NCI-H1436 (cell line): ENCODE measurements around the gene BBOX1.

Experiments
- DNase-seq: peaks from one replicate; lab custom pipeline; 2025; lab: John Stamatoyannopoulos, UW

The BBOX1 gene

DNA sequence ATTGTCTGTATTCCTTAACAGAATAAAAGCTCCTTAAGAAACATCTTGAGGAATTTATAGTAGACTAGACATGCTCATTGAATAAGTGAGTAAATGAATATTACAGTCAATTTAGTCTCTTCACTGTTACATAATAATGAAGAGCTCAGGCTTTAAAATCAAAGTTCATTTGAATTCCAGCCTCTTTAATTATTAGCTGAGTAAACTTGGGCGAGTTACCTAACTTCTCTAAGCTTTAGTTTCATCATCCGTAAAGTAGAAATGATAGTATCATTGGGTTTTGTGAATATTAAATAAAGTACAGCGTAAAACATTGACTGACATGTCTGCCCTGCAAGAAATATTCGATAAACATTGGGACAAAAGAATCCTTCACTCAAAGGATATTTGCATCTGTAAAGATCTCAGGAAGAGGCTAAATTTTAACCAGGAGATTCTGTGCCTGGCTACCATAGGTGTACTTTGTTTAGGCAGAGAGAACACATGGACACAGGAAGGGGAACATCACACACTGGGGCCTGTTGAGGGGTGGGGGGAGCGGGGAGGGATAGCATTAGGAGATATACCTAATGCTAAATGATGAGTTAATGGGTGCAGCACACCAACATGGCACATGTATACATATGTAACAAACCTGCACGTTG is 15.2 kb upstream of the BBOX1 start:
- DNase-seq: no peak

DNA sequence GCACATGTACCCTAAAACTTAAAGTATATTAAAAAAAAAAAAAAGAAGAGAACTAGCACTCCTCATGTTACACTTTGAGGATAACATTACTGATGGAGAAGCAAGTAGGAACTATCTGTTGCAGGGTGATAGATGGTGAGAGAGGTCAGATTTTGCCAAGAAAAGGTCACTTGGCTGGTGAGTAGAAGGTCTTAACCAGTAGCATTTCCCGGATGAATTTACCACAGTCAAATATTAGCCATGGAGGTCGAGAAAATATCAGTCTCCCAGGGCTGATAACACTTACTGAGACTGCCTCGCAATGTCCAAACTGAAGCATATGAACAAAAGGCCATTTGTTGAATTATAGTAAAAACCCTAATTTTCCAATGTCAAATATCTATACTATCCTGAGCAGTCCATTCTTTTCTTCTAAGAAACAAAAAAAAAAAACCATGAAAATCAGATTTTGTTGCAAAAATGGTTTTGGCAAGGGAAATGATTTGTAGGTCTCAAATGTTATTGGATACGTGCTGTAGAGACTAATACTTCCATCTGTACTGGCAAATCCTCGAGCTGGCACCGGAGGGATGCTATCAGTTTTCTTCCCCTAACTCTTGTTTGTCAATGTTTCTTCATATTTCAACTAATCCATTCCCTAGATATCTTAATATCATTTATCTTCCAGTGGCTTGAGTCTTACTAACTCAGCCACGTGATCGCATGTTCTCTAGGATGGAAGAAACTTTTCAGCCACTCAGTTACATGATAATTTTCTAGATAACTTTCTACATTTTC is 14.5 kb upstream of the BBOX1 start:
- no peak for DNase-seq

DNA sequence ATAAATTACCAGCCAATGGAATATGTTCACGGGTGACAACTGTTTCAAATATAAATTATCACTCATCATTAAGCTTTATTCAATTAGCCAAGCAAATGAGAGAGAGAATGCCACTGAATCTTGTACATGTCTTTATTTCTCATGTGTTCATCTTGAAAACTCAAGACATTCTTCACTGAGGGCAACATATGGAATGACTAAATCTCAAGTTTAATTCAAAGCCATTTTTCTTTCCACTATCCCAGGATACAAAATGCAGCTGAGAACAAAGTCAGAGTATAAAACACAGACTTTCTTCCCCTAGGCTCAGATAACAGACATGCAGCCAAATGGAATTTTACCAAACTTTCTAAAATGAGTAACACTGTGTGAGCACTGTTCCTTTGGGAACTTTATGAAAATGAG is 12.1 kb upstream of the BBOX1 start:
- no peak for DNase-seq

DNA sequence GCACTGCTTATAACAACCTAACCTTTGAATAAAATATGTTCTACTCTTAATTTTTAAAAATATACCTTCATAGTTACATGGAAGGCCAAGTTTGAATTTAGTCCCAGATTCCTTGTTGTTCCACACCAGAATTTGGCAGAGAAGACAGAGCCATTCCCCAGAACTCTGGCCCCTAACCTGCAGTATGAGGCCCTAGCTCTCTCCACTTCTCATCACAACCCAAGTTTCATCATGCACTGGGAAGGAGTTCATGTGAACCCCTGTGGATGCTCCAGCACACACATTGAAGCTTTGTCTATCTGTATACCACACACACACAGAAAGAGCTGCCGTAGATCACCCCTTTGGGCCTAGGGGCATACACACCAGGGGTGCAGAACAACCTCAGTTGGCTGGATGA is 10.6 kb upstream of the BBOX1 start:
- DNase-seq: no peak

DNA sequence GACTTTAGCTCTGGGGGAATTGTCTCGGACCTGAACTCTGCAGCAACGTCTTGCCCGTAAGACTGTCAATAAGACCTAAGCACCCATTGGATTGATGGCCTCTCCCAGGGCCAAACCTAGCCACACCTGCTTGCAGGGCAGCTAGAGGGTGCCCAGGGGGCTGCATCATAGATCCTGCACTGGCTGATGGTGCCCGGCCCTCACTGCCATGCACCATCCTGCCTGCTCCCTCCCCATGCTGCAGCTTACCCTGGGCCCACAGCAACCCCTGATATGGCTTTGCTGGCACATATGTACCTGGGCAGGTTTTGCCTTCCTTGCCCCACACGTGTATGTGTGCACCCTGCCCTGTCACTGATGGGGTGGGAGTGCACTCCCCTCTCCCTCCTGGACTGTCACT is 8.9 kb upstream of the BBOX1 start:
- DNase-seq: no peak

DNA sequence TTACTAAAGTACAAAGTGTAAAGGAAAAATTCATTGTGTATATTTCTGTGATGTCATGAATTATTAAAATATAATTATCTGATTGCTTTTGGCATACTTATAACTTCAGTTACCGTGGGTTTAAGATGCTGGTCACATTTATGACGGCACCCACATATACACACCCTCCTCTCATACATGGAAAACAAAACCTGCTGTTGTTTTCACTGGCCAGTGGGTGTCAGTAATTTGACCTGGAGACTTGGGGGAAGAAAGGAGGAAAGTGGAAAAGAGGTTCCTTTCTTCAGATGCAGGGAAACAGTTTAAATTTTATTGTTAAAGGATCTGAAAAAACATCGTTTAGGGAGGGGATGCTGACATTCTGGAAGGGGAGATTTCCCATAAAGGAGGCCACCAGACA is 742 bp upstream of the BBOX1 start:
- no peak for DNase-seq

DNA sequence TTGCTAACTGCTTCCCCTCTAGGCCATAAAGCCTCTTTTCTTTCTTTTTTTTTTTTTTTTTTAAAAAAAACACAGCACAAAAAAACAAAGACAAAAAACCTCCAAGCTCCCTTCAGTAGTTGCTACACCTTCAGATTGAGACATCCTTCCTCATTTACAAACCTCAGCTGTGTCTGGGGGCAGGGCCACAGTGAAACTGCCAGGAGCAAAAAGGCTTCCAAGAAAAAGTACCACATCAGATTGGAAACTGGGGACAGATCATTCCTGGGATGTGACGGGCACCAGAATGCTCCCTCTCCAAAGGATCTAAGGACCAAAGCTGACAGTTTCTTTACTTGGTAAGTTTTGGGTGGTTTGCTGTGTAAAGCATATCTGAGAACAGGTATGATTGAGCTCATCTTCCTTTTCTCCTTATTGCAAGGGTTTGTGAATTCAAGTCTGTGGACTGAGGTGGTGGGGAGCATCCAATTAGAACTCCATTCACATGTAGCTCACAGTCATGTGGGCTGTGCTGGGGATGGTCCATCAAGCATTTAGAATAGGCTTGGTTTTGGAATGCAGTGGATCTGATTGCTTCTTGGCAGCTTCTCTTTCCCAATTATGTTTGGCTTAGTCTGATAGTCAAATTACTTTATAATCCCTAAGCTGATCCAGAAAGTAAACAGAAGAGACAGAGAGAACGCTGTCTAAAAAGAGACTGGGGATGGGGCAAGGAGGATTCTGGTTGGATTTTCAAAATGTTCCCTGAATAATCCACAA is 705 bp downstream of the BBOX1 start:
- no peak for DNase-seq

DNA sequence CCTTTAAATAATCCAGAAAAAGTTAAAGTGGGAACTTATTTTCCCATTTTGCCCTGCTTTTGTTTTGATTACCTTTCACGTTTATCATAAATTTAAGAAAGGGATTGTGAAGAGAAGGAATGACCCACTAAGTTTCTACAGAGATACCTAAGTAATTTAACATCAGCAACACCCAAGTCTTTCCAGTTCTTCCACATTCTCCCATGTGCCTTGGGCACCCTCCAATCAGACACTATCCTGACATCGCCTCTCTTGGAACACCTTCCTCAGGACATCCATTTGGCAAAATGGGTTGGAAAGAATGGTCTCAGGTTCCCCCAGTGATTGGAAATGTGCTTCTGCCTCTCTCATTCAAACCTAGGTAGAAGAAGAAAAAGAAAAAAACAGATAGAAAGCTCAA is 6.3 kb downstream of the BBOX1 start:
- DNase-seq: no peak

DNA sequence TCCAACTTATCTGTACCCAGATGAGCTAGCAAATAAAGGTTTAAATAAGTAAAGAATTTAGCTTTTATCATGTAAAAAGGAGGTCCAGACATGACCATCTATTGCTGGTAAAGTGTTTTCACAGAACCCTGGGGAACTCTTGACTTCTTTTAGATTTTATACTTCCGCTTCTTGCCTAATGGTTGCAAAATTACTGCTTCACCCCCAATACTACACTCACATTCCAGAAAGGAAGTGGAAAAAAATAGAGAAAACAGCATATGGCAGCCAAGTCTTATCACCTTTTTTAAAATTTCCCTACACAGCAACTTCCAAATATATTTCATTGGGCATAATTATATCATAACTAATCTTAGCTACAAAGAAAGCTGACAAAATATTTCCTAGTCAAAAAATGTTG is 12.1 kb downstream of the BBOX1 start:
- no peak for DNase-seq

DNA sequence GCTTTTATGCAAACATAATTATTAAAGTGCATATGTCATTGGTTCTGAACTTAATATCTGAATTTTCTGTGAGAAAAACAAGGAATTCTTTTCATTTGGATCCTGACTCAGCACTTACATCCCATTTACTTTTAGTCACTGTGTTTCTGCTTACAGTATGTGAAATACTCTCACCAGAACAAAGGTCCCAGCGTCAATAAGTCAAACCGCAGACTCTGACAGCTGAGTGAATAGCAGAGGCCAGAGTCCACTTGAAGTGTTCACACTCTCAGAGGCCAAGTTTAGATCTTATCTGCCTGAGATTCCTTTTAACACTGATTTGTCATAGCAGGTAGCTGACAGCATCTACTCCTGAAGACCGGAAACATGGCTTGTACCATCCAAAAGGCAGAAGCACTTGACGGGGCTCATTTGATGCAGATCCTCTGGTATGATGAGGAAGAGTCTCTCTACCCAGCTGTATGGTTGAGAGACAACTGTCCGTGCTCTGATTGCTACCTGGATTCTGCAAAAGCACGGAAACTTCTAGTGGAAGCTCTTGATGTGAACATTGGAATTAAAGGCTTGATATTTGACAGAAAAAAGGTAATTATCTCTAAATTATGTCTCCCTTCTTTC is 14.6 kb downstream of the BBOX1 start:
- no peak for DNase-seq

DNA sequence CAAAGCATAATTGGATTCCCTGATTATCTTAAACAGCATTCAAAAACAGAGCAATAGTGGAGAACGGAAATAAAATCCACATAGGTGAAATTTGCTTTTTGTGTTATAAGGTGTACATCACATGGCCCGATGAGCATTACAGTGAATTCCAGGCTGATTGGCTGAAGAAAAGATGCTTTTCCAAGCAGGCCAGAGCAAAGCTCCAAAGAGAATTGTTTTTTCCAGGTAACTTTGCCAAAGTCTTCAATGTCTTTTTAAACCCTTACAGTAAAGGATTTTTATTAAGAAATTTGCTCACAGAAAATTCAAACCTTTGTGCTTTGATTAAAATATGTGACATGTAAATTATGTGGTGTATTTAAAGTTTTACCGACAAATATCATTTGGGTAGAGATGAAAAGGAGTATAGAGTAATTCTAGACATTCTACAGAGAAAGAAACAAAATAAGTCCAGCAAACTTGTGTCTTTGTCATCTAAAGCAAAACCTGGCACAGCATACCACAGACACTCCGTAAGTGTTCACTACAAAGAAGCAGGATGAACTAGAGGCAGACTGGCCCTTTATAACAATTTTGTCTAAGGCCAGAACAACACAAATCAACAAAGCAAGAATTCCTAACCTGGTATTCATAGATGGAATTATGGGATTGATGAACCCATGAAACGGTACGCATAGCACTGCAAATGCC is 16.6 kb downstream of the BBOX1 start:
- no peak for DNase-seq

DNA sequence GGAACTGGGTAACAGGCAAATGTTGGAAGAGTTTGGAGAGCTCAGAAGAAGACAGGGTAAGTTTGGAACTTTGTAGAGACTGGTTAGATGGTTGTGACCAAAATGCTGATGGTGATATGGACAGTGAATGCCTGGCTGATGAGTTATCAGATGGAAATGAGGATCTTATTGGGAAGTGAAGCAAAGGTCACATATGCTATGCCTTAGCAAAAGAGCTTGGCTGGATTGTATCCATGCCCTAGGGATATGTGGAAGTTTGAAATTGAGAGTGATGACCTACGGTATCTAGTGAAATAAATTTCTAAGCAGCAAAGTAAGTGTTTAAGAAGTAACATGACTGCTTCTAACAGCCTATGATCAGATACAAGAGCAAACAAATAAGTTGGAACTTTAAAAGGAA is 17.8 kb downstream of the BBOX1 start:
- DNase-seq: no peak

DNA sequence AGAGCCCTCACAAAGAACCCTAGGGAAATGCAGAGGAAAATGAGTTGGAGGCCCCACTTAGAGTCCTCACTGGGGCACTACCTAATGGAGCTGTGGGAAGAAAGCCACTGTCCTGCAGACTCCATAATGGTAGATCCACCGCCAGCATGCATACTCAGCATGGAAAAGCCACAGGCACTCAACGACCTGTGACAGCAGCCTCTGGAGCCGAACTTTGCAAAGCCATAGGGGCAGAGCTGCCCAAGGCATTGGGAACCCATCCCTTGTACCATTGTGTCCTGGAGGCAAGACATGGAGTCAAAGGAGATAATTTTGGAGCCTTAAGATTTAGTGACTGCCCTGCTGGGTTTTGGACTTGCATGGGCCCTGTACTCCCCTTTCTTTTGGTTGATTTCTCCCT is 18.8 kb downstream of the BBOX1 start:
- no peak for DNase-seq

DNA sequence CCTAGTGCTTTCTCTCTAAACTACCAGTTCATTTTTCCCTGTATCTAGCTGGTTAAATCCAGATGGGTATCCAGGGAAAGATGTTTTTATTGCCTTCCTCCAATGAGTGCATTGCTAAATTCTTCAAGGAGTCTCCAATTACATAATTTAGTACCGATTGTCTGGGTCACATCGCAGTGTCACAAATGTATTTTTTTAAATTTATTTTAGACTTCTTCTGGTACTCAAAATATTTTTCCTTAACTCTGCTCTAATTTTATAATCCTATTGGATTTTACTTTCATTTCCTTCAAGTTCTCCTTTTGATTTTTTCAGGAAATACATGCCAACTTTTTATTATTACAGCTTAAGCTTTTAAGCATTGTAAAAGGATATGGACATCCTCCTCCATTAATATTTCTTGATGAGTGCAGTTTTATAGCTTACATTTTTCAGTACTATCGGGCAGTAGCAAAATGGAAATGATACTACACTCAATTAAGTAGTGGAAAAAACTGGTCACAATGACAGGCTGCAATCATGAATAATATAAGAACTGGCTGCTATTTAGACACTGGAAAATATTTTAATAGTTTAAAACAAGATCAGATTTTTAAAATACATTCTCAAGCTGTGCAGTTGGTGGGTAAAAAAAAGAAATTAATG is 20.3 kb downstream of the BBOX1 start:
- no peak for DNase-seq

DNA sequence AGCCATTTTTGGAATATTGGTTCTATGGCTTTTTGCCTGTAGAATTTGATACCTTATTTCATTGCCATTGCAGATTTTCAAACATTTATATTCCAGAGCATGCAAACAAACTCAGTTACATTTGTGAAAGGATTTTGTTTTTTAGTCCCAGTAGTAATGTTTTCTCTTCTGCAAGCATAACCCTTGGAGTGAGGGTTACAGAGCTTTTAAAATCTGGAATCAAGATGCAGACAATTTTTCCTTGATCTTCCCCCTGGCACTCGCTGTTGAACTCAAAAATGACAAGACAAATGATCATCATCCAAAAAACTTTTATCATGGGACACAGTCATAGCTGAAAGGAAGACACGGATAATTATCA is 20.8 kb downstream of the BBOX1 start:
- no peak for DNase-seq

DNA sequence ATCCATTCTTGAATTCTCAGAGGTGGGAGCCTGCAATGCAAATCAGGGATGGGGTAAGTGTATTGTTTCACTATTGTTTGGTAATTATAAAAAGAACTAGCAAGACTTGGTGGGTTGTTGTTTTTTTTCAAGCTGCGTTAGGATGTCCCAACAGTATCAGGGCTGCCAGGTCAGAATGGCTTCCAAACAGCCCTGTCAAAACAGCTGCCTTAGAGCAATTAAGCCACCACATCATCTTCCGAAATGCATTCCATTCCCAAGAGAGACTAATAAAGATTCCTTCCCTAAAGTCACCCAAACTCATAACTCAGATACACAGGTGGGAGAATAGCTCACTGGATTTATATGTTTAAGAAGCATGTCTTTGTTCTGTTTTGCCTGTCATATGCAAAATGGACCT is 23.5 kb downstream of the BBOX1 start:
- DNase-seq: no peak

DNA sequence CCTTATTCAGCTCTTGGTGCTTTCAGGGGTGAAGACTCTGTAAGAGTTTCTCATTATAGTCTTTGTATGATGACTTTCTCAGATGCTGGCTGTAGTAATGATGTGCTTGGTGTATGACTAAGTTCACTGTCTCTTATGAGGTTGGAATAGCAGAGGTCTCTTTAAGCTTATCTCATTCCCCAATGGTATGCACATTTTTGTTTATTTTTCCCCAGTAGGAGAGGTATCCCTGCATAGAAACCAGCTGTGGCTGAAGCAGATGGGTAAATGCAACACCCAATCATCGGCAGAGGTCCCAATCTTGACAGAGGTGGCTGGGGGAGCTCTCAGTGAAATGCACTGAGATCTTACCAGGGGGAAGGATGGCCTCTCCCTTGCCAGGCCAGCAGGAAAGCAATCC is 34.6 kb downstream of the BBOX1 start:
- DNase-seq: no peak

DNA sequence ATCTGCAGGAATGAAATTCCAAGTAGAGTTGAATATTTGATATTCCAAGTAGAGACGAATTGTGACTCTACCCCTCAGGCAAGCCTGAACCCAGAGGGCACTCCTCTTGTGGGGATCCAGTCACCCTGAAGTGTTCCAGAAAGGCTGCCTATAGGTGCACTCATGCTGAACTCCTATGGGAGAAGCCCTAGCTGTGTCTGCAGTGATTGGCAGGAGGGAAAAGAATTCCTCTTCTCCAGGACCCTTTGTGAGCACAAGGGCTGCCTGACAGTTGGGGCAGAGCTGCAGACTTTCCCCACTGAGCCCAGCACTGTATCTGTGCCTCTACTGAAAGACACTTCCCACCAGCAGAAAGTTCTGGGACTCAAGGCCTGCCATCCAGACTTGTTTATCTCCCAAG is 35.0 kb downstream of the BBOX1 start:
- no peak for DNase-seq

DNA sequence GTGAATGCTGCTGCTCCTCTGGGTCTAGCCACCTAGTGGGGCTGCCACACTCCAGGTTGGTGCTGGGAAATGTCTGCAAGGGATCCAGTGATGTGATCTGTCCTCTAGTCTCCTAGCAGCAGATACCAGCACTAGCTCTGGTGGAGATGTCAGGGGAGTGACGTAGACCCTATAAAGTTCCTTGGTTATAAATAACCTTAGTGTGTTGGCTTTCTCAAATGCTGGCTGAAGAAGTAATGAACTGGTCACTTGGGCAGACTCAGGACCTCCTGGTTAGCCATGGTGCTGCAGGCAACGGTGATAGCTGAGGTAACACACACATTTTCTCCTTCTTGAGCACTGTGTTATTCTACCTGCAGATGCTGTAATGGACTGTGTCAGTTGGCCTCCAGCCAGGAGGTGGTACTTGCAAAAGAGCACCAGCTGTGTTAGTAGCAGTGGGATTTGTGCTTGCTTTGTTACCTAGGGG is 35.5 kb downstream of the BBOX1 start:
- peak; percentile 0 for DNase-seq

DNA sequence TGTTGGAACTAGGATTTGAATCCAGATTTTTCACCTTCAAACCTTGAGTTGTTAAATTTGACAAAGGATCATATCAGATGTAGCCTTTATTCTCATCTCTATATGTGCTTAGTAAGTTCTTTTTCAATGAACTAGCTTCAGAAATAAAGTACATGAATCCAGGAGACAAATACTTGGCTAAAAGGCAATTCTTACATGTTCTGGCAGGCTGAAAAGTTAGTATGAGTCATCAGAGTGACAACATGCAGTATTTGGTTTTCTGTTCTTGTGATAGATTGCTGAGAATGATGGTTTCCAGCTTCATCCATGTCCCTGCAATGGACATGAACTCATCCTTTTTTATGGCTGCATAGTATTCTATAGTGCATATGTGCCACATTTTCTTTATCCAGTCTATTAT is 40.4 kb downstream of the BBOX1 start:
- DNase-seq: no peak

DNA sequence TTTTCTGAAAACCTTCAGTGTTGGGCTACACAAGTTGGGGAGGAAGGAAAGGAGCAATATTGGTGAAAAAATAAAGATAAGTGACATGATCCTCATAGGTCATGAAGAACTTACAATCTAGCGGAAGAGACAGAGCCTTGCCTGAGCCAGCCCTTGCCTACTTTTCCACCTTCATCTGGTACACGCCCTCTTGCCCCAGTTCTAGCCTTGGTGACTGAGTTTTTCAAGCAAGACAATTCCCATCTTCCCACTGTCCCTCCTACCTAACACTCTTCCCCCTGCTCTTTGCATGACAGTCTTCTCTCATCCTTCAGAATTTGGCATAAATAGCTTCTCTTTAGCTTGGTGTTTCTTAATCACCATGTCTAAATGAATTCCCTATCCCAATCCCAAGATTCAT is 42.6 kb downstream of the BBOX1 start:
- no peak for DNase-seq

DNA sequence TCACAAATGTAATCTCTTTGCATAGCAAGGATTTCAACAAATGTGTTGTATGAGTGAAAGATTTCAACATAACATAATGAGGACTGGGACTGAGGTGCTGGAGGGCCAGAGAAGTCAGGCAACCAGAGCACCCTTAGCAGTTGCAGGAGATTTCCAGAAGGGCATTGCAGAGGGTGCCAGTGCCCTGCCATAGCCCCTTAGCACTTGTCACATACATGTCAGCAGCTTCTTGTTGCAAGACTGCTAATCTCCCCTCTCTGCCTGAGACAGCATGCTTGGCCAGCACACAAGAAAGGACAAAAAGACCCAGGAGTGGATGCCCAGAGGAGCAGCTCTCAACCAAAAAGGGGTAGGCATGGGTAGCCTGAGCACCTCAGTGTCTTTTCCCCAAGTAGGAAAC is 43.2 kb downstream of the BBOX1 start:
- no peak for DNase-seq
